ENCODE results near the gene PTER.

Gene PTER, protein sequence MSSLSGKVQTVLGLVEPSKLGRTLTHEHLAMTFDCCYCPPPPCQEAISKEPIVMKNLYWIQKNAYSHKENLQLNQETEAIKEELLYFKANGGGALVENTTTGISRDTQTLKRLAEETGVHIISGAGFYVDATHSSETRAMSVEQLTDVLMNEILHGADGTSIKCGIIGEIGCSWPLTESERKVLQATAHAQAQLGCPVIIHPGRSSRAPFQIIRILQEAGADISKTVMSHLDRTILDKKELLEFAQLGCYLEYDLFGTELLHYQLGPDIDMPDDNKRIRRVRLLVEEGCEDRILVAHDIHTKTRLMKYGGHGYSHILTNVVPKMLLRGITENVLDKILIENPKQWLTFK

DNA sequence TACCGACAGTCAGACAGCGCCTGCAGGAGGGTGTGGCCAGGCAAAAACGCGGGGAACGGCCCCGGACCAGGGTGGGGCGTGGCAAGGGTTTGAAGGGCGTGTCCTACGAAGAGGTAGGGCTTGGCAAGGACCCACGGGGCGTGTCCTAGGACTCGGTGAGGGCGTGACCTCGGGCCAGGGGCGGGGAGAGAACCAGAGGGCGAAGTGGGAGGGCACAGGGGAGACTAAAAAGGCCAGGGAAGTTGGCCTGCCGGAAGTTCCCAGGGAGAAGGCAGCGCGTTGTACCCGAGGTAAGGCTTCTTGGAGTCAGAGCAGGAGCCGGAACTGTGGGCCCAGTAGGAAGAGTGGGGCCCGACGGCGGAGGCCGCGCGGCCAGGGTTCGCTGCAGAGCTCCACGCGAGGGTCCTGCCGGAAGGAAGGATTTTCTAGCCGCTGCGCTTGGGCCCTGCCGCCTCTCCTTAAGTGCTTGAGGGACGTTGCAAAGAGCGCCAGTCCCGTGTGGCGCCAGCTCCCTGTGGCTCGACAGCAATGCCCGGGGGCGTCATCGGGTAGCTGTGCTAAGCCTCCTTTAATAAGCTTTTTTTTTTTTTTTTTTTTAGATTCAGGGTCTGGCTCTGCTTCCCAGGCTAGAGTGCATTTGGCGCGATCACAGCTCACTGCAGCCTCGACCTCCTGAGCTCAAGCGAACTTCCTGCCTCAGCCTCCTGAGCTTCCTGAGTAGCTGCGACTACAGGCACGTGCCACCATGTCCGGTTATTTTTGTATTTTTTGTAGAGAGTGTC is at the start of gene PTER:
TSS of gene PTER (plus strand) at position 253 of the 782 bp plus-strand sequence. CDS start 47,375 bp downstream, outside the sequence.
- peak; percentile 99 for DNase-seq

DNA sequence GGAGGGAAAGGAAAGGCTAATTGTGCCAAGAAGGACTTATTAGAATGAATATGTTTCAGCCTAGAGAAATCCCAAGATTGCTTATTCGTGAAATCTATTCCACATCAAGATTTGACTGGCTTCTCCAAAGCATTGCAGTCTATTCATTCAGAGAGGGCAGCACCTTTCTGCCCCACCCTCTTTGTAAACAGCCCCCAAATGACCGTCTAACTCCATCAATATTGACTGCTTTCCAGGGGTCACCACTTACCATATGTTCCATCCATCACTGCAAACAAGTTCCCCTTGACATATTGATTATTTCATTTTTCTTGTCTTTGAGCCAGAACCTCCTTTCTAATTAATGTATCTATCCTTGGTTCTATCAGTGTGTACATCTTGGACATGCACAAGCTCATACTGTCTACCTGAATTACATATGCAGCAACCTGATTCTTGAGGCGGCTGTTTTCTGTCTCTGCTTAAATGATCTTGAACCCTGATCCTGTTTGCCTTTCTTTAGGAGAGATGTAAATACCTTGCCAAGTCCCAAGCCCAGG is 44.2 kb upstream of the PTER start:
- no peak for DNase-seq

DNA sequence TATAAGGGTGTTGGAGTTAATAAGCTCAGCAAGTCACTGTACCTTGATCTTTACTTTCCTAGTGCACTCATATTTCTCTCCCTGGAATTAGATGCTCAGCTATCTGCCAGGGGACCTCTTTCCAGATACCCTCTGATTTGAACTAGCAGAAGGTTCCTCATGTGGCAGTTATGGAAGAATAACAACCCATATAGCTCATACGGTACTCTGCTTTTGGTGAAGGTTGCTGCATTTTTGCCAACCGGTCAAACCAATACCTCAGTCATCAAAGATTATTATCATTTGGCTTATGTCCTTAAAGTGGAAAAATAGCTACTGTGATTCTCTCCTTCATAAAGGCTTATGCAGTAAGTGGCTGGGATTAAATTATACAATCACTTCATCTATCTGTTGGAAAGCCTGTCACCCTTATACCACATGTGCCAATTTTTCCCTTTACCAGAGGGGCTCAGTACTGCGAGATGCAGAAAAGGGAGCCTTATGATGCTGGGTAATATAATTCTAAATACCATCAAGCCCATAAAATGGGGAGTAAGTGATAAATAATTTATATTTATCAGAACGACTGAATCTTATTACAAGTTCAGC is 43.4 kb upstream of the PTER start:
- no peak for DNase-seq

DNA sequence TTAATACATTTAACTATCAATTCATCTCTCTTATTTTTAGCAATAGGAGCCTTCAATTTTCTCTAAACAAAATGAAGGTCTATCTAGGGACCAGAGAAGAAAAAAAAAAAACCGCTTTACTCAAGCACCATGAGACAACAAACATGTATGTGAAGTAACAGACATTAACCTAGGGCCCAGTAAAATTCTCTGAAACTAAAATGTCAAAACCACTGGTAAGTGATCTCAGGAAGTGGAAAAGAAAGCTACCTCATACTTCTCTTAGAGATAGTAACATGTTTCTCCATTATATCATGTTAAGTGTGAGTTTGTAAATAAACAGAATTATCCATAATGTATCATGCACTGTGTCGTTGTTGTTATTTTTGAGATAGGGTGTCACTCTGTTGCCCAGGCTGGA is 35.4 kb upstream of the PTER start:
- DNase-seq, result no peak

DNA sequence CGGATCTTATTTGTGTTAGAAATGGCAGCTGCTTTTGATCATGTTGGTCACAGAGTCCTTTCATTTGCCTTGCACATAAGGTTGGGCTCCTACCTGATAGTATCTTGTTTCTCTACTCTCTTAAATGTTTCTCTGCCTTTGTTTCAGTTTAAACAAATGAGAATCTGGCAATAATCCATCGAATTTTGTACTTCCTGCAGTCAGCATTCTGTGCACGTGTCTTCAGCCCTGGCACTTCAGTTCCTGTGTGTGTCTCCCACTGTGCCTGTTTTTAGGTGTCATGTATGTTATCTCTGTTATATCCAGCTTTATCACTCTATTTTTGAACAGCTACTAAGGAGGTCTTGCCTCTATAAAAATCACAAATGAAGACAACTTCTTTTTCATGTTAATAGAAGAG is 28.4 kb upstream of the PTER start:
- DNase-seq, result no peak

DNA sequence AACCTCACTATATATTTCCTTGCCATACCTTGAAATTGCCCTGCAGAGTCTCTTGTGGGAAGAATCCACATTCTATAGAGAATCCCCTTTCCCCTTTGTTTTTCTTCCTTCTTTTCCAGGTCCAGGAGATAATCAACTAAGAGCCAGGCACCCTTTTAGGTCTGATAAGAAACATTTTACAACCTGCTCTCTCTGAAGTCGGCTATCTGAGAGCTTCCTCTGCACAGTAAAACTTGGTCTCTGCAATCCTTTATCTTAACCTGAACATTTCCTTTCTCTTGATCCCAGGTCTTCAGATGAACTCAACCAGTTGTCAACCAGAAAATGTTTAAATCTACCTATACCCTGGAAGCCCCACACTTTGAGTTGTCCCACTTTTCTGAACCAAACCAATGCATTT is 19.5 kb upstream of the PTER start:
- no peak for DNase-seq

DNA sequence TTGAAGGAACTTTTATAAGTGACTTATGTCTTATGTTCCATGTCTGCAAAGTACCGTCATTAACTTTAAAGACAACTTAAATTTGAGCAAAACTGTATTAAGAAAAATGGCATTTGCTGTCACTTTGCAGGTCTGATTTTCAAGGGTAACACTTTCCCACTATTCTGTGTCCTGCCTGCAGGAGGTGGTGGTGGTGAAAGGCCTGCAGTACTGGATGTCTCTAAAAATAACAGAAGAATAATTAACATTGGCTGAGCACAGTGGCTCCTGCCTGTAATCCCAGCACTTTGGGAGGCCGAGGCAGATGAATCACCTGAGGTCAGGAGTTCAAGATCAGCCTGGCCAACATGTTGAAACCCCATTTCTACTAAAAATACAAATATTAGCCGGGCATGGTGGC is 13.2 kb upstream of the PTER start:
- DNase-seq, result no peak

DNA sequence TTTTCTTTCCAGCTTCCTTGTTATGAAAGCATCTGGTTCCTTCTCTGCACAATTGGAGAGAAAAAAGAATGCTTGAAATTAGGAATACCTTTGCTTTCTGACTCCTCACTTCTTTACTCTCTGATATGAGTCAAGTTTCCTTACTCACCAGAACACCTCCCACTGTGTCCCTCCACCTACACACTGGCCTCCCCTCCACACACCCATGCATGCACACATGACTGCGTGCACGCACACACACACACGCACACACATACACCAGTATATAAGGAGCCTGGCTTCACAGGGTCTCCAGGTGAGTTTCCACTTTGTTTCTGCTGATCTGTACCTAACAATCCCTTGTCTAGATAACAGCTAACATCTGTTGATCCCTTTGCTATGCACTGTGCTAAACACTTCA is 11.4 kb upstream of the PTER start:
- DNase-seq, result no peak

DNA sequence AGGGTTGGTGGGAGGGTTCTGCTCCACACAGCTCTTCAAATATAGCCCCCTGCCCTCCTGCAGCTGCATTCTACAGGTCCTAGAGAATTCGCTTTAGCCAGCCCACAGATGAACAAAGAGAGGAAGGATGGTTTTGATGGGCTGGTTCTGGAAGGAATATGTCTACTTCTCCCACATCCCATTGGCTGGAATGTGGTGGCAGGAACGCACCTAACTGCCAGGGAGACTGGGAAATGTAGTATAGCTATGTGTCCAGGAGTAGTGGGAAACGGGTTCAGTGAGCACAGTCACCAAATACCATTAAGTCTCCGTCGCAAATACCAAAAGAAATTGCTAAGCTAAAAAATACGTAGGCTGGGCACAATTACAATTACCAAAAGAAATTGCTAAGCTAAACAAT is 7.3 kb upstream of the PTER start:
- no peak for DNase-seq

DNA sequence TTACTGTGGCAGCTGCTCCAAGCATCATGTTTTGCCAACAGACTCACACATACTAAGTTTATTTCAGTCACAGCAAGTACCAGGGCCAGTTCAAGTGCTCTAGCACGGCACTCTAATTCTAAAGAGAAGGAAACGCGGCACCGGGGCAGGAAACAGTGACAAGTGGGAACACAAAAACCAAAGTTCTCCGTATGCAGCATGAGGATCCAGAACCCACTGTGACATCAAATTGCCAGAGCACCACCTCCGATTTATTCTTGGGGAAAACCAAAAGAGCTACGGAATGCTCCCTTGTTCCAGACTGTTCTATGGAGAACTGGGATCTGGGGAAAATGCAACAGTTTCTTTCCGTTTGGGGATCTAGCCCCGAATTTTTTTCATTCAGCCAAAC is 448 bp upstream of the PTER start:
- DNase-seq, result no peak

DNA sequence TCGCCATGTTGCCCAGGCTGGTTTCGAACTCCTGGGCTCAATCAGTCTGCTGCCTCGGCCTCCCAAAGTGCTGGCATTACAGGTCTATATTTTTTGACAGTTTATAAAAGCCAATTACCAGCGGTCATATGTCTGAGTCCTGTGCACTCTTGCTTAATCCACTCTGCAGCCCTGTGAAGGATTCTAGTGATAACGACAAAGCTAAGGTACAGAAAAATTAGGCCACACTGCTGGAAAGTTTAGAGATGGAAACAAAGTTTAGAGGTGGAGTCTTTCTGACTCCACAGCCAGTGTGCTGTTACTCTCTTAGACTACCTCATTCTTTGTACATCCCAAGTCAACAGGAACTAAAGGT is 707 bp downstream of the PTER start:
- DNase-seq, result no peak

DNA sequence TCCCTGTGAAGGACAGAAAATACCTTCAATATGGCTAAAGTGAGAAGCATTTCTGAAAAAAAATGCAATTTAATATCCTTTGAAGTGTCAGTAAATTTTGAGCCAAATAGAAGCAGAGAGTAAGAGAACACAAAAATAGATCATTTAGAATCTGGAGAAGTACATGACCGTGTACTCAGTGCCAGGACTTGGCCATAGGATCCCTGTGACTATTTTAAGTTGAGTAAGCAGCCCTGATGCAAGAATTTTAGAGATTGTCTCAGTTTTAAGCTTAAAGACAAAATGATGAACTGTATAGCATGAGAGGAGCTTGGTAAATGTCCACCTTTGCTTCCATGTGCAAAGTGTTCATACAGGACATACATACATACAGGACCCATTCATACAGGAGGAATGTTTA is 2.5 kb downstream of the PTER start:
- no peak for DNase-seq

DNA sequence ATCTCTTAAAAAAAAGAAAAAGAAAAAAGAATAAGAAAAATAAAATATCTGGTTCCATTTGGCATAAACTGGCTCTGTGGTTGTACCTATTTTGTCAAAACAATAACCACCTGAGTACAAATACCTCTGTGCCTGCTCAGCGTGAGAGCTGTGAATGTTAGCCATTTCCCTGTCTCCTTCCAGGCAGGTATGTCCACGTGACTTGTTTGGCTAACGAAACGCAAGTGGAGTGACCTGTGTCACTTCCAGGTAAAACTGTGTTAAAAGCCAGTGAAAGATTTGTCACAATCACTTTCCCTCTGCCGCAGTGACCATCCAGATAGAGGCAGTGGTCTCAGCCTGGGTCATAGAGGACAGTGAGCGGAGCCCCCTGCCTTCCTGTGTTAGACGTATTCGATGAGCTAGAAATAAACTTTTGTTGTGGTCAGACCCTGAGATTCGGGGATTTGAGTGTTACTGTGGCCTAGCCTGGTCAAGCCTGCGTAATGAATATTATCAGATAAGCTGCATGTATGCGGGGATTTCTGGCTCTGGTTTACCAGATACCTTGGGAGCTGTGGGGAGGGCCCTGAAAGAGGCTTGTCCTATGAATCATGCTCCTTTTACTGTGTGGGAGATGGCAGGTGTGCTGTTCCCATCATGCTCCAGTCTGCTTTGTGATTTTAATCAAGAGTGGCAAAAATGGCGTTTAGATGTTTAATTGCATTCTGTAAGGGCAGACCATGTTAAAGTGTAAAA is 3.8 kb downstream of the PTER start:
- peak; percentile 32 for DNase-seq

DNA sequence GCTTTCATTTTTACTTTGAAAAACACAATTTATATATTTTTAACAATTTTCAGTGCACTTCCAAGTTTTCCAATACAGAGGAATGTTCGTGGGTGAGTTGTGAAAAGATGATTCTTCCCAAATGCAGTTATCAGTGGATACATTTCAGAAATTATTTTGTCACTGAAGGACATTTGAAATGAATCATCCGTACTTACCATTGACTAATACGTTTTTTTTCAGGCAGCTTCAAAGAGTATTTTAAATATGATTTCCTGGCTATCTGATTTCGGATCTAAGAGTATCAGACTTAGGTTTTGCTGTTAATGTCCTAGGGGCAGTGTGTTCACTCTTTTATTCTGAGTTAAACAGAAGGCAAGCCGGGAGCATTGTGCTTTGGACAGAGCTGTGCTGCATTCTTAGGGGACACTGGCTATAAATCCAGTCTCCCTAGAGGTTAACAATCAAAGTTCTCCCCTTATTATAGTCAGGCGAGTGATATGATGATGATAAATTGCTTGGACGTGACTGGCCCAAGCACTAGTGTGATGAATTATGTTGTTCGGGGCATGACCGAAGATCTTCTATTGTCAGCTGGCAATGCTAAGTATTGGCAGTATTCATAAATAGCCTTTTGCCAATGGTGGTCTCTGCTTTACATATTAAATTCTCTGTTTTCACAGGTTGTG is 4.5 kb downstream of the PTER start:
- no peak for DNase-seq

DNA sequence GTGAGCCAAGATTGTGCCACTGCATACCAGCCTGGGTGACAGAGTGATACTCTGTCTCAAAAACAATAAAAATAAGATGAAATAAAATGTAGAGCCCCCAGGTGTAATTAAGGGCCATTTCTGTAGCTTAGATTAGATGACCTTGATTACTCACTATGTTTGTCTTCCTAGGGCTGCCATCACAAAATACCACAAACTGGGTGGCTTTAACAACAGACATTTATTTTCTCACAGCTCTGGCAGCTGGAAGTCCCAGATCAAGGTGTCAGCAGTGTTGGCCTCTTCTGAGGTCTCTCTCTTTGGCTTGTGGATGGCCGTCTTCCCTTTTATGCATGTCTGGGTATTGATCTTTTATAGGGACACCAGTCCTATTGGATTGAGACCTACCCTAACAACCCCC is 6.1 kb downstream of the PTER start:
- no peak for DNase-seq

DNA sequence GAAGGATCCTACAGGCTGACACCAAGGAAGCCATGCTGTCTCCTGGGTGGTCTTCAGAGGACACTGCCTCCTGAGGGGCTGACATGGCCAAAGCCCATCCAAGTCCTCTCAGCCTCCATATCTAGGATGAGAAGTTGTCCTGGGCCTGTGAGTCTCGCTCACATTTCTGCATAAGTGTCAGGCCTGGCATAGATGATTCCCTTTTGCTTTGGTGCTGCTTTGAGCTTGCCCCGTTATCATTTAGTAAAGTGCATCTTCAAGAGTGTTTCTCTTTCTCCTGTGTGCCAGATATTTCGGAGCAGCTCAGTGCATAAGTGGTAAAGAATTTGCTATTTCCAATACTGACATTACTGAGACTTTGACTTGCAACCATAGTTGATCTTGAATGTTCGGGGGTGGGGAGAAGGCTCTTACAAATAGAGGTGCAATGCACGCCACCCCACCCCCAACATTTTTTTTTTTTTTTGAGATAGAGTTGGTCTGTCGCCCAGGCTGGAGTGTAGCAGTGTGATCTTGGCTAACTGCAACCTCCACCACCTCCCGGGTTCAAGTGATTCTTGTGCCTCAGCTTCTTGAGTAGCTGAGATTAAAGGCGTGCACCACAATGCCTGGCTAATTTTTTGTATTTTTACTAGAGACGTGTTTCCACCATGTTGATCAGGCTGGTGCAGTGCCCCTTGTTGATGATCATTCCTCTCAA is 9.1 kb downstream of the PTER start:
- DNase-seq, result no peak

DNA sequence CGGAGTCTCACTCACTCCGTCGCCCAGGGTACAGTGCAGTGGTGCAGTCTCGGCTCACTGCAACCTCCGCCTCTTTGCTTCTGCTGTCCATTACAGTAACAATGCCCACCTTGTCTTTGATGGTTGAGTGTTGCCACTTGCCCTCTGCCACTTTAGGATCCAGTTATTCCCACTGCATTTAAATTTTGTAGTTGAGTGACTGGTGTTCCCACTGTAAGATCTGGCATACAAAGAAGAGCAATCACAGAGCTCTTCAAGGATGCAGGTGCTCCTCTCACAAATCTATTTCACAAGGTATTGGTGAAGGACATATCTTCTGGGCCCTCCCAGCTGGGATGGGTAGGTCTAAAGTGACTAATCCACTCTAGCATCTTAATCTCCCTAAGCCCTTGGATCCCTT is 12.6 kb downstream of the PTER start:
- DNase-seq, result no peak

DNA sequence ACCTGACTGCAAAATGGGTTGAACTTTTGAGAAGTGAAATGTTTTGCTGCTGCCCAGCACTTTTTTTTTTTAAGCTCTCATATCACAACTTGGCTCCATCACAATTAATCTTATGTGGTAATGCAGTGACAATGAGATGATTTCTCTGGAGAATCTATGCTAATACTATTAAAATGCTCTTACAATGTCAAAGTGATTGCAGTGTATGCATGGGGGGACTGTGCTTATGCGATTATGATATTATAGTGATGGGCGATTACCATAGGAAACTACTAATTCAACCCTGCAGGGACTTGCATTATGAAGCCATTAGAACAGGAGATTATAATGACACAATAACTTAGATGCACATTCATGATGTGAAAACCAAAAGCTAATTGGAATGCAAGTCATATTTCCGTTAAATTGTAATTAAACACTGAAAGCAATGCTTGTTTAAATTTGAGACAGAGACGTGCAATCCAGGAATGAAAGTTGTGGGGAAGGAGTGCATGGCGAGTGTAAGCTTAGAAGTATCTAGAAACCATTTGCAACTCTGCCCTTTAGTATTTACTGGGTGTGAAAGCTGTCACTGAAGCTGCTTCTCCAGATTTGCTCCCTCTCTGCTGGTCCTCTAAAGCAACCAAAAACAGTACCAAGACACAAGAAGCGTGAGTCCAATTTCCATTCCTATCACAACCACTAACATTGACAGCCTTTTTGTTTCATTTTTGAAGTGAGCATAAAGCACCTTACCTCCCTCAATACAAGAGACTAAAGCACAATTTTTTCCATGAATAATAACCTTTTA is 21.6 kb downstream of the PTER start:
- DNase-seq, result no peak

DNA sequence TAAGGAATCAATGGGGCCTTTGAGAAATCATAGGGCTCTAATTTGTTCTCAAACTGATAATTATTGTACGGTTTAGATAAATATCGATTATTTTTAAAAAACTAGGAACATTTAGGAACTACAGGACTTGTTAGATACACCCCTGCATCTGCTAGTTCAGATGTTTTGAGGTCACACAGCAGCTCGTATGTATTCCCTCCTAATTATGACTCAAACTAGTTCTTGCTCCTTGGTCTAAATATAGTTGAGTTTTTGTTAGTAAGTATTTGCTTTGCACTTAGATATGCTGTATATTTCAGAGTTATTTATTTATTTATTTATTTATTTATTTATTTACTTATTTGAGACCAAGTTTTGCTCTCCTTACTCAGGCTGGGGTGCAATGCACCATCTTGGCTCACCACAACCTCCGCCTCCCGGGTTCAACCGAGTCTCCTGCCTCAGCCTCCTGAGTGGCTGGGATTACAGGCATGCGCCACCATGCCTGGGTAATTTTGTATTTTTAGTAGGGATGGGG is 22.7 kb downstream of the PTER start:
- DNase-seq, result no peak

DNA sequence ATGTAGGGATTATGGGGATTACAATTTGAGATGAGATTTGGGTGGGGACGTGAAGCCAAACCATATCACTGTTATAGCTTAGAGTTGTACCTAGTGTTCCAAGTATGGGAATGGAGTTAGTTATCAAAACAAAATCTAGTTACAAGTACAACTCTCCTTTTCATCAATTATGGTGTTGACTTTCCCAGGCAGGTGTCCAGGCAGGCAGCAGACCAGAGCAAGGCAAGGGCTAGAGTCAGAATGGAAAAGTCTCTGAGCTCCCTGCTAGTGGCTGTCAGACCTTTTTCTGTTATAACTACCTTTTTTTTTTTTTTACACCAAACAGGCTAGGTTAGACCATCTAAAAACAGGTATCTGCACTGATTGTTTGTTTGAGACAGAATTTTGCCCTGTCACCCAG is 29.2 kb downstream of the PTER start:
- no peak for DNase-seq

DNA sequence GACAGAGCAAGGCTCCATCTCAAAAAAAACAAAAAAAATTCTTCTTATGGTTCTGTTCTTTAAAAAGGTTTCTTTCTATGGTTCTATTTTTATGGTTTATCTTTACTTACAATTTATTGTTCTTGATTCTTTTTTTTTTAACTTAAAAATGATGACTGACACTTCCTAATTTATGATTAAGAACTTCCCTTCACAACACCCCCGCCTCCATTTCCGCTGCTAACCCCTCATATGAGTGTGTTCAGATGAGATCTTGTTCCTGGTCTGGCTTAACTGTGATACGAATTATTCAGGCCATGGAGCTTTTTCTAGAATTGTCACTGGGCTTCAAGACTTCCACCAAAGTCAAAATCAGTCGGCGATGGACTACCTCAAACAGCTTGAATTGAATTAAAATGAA is 33.9 kb downstream of the PTER start:
- DNase-seq, result peak; percentile 30

Data from activated naive CD4-positive, alpha-beta T cell treated with Interleukin-2 at 50 U/mL for 16 hours (primary cell).